Activated T-cell treated with anti-CD3 and anti-CD28 coated beads, Interleukin-2, amount 50 U/mL, for 72 hours (primary cell): ENCODE results near the gene NOXA1. TPM values are rescaled to one million over a fixed set of nuclear protein-coding genes. Genes with fewer than 3 reads are reported as not detected.

Source experiments
- ATAC-seq, 2 donors: fragments of 150-1000 bp; cut with Tn5 transposase; replicated peaks in 1 of 2; 2 replicates each; pipeline ENCODE4 v1.10.0; 2021; ENCODE audit warnings: moderate library complexity in 2 of 2, mild to moderate bottlenecking in 1 of 2
- DNase-seq, 2 donors: peaks; one replicate each; pipeline ENCODE4 v3.0.0; 2021 to 2022; ENCODE audit warnings: mixed read lengths in 1 of 2
- H3K27ac Mint-ChIP-seq: one replicate; pipeline ENCODE4 v1.8.0; 2022; ENCODE audit warnings: mild to moderate bottlenecking, moderate library complexity, mixed read lengths
- H3K27me3 Mint-ChIP-seq: one replicate; pipeline ENCODE4 v1.8.0; 2022; ENCODE audit warnings: low read depth, mixed read lengths
- H3K36me3 Mint-ChIP-seq, 2 donors: one replicate each; pipeline ENCODE4 v1.8.0; 2022; ENCODE audit warnings: mixed read lengths in 2 of 2, mild to moderate bottlenecking in 1 of 2; ENCODE audit not compliant: insufficient read depth in 2 of 2
- H3K4me1 Mint-ChIP-seq: one replicate; pipeline ENCODE4 v1.8.0; 2022; ENCODE audit warnings: low read depth, mixed read lengths
- H3K4me3 Mint-ChIP-seq, 2 donors: one replicate each; pipeline ENCODE4 v1.8.0; 2022; ENCODE audit warnings: mild to moderate bottlenecking in 2 of 2, mixed read lengths in 2 of 2, moderate library complexity in 2 of 2
- H3K9me3 Mint-ChIP-seq, 2 donors: one replicate each; pipeline ENCODE4 v1.8.0; 2022; ENCODE audit warnings: mixed read lengths in 2 of 2
- total RNA-seq, 2 donors: library from RNA; stranded (reverse); gene quantifications; one replicate each; pipeline ENCODE4 v1.2.3, GENCODE V29; 2022

The NOXA1 gene
- total RNA-seq, 2 donors from 2014 or later: 1.4 to 1.8 TPM

GRCh38 chr9:137478613-137478961, 55.4 kb downstream of the NOXA1 start:
- no peak for DNase-seq
- no peak for ATAC-seq
- peaks cover 5% of the 10 kb centered on the region for H3K4me1 Mint-ChIP-seq
- peaks cover 13 to 15% of the 10 kb centered on the region in 2 donors for H3K36me3 Mint-ChIP-seq
- no peak overlapping the region for H3K4me3 Mint-ChIP-seq
- H3K9me3 Mint-ChIP-seq: peaks cover 9 to 11% of the 10 kb centered on the region in 2 donors
- H3K27me3 Mint-ChIP-seq: no peaks in the 10 kb centered on the region
- no peak overlapping the region for H3K27ac Mint-ChIP-seq

GRCh38 chr9:137478962-137479861, 56.0 kb downstream of the NOXA1 start:
- no peaks in the 10 kb centered on the region for H3K27me3 Mint-ChIP-seq
- peaks cover 10% of the 10 kb centered on the region in 2 donors for H3K36me3 Mint-ChIP-seq
- no peak overlapping the region for H3K27ac Mint-ChIP-seq
- peaks cover 5% of the 10 kb centered on the region for H3K4me1 Mint-ChIP-seq
- no peak for DNase-seq
- ATAC-seq: no peak
- peaks cover 7 to 9% of the 10 kb centered on the region in 2 donors for H3K9me3 Mint-ChIP-seq
- H3K4me3 Mint-ChIP-seq: no peak overlapping the region

GRCh38 chr9:137479892-137480685, 56.9 kb downstream of the NOXA1 start:
- Mint-ChIP-seq H3K9me3 (peaks cover 6% of the 10 kb centered on the region in 2 donors), H3K4me1 (peaks cover 5% of the 10 kb centered on the region), H3K27me3 (no peaks in the 10 kb centered on the region), H3K27ac (no peak overlapping the region), H3K4me3 (no peak overlapping the region), H3K36me3 (peaks cover 6% of the 10 kb centered on the region in 2 donors)
- DNase-seq (no peak), ATAC-seq (no peak)

GRCh38 chr9:137480686-137481683, 57.8 kb downstream of the NOXA1 start:
- Mint-ChIP-seq H3K36me3 (peaks cover 3% of the 10 kb centered on the region in 2 donors), H3K4me3 (no peak overlapping the region), H3K4me1 (peaks cover 5% of the 10 kb centered on the region), H3K27ac (no peak overlapping the region), H3K27me3 (no peaks in the 10 kb centered on the region), H3K9me3 (peaks cover 3% of the 10 kb centered on the region in 2 donors)
- DNase-seq (no peak), ATAC-seq (no peak)

GRCh38 chr9:137482094-137482781, 59.0 kb downstream of the NOXA1 start:
- Mint-ChIP-seq H3K36me3 (no peaks in the 10 kb centered on the region), H3K9me3 (no peaks in the 10 kb centered on the region), H3K4me3 (no peak overlapping the region), H3K4me1 (peaks cover 5% of the 10 kb centered on the region), H3K27me3 (no peaks in the 10 kb centered on the region), H3K27ac (no peak overlapping the region)
- no peak for ATAC-seq
- no peak for DNase-seq

Other genes starting within 250 kb of the NOXA1 start
- gene ANAPC2, start 234.8 kb upstream of the NOXA1 start, total RNA-seq: 10 to 100 TPM; 56.9 to 63.5 TPM
- 10 to 100 TPM; 64.1 to 84.5 TPM for gene SSNA1, start 234.7 kb upstream of the NOXA1 start, total RNA-seq
- gene TPRN, start 222.7 kb upstream of the NOXA1 start, total RNA-seq: 10 to 100 TPM; 13.3 to 19.9 TPM
- gene TMEM203, start 217.7 kb upstream of the NOXA1 start, total RNA-seq: 10 to 100 TPM; 27.4 to 33.3 TPM
- gene NDOR1, start 217.7 kb upstream of the NOXA1 start, total RNA-seq: 10 to 100 TPM; 43.3 to 50.9 TPM
- 10 to 100 TPM in 1 of 2 donors, 1 to 10 TPM in 1; 6.6 to 10.3 TPM for gene RNF208, start 201.2 kb upstream of the NOXA1 start, total RNA-seq
- gene CYSRT1, start 198.2 kb upstream of the NOXA1 start, total RNA-seq: 1 to 10 TPM; 1.0 to 2.0 TPM
- gene RNF224, start 195.9 kb upstream of the NOXA1 start, total RNA-seq: under 1 TPM in 1 of 2 donors, not detected in 1; 0.14 TPM
- under 1 TPM; 0.12 to 0.14 TPM for gene SLC34A3, start 192.5 kb upstream of the NOXA1 start, total RNA-seq
- gene TUBB4B, start 182.1 kb upstream of the NOXA1 start, total RNA-seq: 100 to 1,000 TPM; 122 to 128 TPM
- gene STPG3, start 172.1 kb upstream of the NOXA1 start, total RNA-seq: under 1 TPM in 1 of 2 donors, not detected in 1; 0.63 TPM
- 10 to 100 TPM; 53.1 to 56.6 TPM for gene NELFB, start 168.1 kb upstream of the NOXA1 start, total RNA-seq
- 1 to 10 TPM; 4.3 to 8.3 TPM for gene TOR4A, start 145.7 kb upstream of the NOXA1 start, total RNA-seq
- gene NRARP, start 121.1 kb upstream of the NOXA1 start, total RNA-seq: 1 to 10 TPM; 1.6 to 2.0 TPM
- gene EXD3, start 231 bp upstream of the NOXA1 start, total RNA-seq: 10 to 100 TPM; 23.7 to 26.0 TPM
- gene ENTPD8, start 18.0 kb downstream of the NOXA1 start, total RNA-seq: not detected
- gene NSMF, start 35.9 kb downstream of the NOXA1 start, total RNA-seq: 10 to 100 TPM; 20.0 to 28.5 TPM
- 1 to 10 TPM; 6.8 to 8.2 TPM for gene PNPLA7, start 127.0 kb downstream of the NOXA1 start, total RNA-seq
- gene MRPL41, start 128.5 kb downstream of the NOXA1 start, total RNA-seq: 10 to 100 TPM; 26.6 to 28.4 TPM
- gene DPH7, start 155.5 kb downstream of the NOXA1 start, total RNA-seq: 10 to 100 TPM; 32.8 to 41.9 TPM
- 10 to 100 TPM; 27.4 to 34.5 TPM for gene ZMYND19, start 167.1 kb downstream of the NOXA1 start, total RNA-seq
- gene ARRDC1, start 182.3 kb downstream of the NOXA1 start, total RNA-seq: 10 to 100 TPM; 45.3 to 47.2 TPM
- 10 to 100 TPM; 67.5 to 69.3 TPM for gene EHMT1, start 195.6 kb downstream of the NOXA1 start, total RNA-seq